ENCODE results near the gene NME3. TPM values are rescaled to one million over a fixed set of nuclear protein-coding genes. Genes with fewer than 3 reads are reported as not detected.

Gene NME3
- total RNA-seq, 1 donor from 2014 or later: 56.9 TPM

DNA sequence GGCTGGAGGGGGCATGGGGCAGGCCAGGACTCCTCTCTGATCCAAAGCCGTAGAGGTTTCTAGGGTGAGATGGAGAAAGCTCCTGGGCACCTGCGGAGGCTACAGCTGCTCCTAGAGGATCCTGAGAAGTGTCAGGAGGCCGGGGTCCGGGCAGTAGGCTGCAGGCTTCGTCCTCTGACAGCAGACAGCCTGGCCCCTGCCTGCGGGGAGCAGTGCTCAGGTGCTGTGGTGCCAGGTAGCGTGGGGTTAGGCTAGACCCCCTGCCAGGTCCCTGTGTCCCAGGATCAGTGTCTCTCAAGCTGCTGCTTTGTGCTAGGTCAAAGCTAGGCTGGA, 3.1 kb upstream of the NME3 start:
- H3K27me3 ChIP-seq (ENCODE audit: control insufficient read depth, insufficient read depth, low read length): no peaks in the 10 kb centered on the region
- no peak for TF ChIP-seq CTCF (IDR thresholded peaks at IDR 0.05; ENCODE audit: insufficient read depth, low read length, severe bottlenecking)
- DNase-seq (ENCODE audit: low read depth) (no peak), FAIRE-seq (no peak)
- H3K4me3 ChIP-seq (ENCODE audit: low read depth, low read length): peak overlapping the region; percentile 97
- peaks cover 22% of the 10 kb centered on the region for H3K36me3 ChIP-seq (ENCODE audit: control insufficient read depth, insufficient read depth, low read length)

GRCh38 chr16:1773703-1774447, 2.5 kb upstream of the NME3 start:
- FAIRE-seq (no peak), DNase-seq (ENCODE audit: low read depth) (no peak)
- peaks cover 22% of the 10 kb centered on the region for H3K36me3 ChIP-seq (ENCODE audit: control insufficient read depth, insufficient read depth, low read length)
- H3K27me3 ChIP-seq (ENCODE audit: control insufficient read depth, insufficient read depth, low read length): no peaks in the 10 kb centered on the region
- peak overlapping the region; percentile 97 for H3K4me3 ChIP-seq (ENCODE audit: low read depth, low read length)
- TF ChIP-seq CTCF (IDR thresholded peaks at IDR 0.05; ENCODE audit: insufficient read depth, low read length, severe bottlenecking): no peak

GRCh38 chr16:1772908-1773702, 1.8 kb upstream of the NME3 start, which contains the start of gene MRPS34:
Gene MRPS34, minus strand, starts transcription at chr16:1773134. Its CDS starts 15 bp downstream, at chr16:1773119.
- H3K36me3 ChIP-seq (ENCODE audit: control insufficient read depth, insufficient read depth, low read length): peaks cover 21% of the 10 kb centered on the region
- FAIRE-seq: no peak
- peak; percentile 90 for TF ChIP-seq CTCF (IDR thresholded peaks at IDR 0.05; ENCODE audit: insufficient read depth, low read length, severe bottlenecking)
- H3K27me3 ChIP-seq (ENCODE audit: control insufficient read depth, insufficient read depth, low read length): no peaks in the 10 kb centered on the region
- H3K4me3 ChIP-seq (ENCODE audit: low read depth, low read length): peak within 1 kb of the TSS; percentile 97
- peak; percentile 42 for DNase-seq (ENCODE audit: low read depth)

GRCh38 chr16:1772362-1772907, 1.1 kb upstream of the NME3 start, which contains the start of gene EME2:
Gene EME2, plus strand, starts transcription at chr16:1772810. Its CDS starts 418 bp downstream, at chr16:1773228.
- TF ChIP-seq CTCF (IDR thresholded peaks at IDR 0.05; ENCODE audit: insufficient read depth, low read length, severe bottlenecking): no peak
- peak; percentile 24 for DNase-seq (ENCODE audit: low read depth)
- Histone ChIP-seq H3K27me3 (ENCODE audit: control insufficient read depth, insufficient read depth, low read length) (no peaks in the 10 kb centered on the region), H3K4me3 (ENCODE audit: low read depth, low read length) (peak within 1 kb of the TSS; percentile 97), H3K36me3 (ENCODE audit: control insufficient read depth, insufficient read depth, low read length) (peaks cover 28% of the 10 kb centered on the region)
- FAIRE-seq: no peak

GRCh38 chr16:1771864-1772361, 570 bp upstream of the NME3 start:
- Histone ChIP-seq H3K36me3 (ENCODE audit: control insufficient read depth, insufficient read depth, low read length) (peaks cover 31% of the 10 kb centered on the region), H3K27me3 (ENCODE audit: control insufficient read depth, insufficient read depth, low read length) (no peaks in the 10 kb centered on the region), H3K4me3 (ENCODE audit: low read depth, low read length) (peak overlapping the region; percentile 97)
- FAIRE-seq (no peak), DNase-seq (ENCODE audit: low read depth) (no peak)
- no peak for TF ChIP-seq CTCF (IDR thresholded peaks at IDR 0.05; ENCODE audit: insufficient read depth, low read length, severe bottlenecking)
